ENCODE measurements around the gene E2F6.

Gene E2F6

GRCh38 chr2:11465110-11465484, 864 bp downstream of the E2F6 start:
- Histone ChIP-seq H3K4me1 (ENCODE audit: control insufficient read depth in 5 of 5, insufficient read depth in 5 of 5, low read length in 5 of 5) (peaks cover 3 to 49% (median 41%) of the 10 kb centered on the region in 5 donors), H3K36me3 (ENCODE audit: control insufficient read depth in 5 of 5, insufficient read depth in 5 of 5, low read length in 5 of 5) (peaks cover 2 to 11% (median 5%) of the 10 kb centered on the region in 5 donors), H3K9me3 (ENCODE audit: control insufficient read depth in 5 of 5, low read length in 5 of 5) (no peaks in the 10 kb centered on the region), H3K27ac (ENCODE audit: low read depth, low read length) (peak overlapping the region; percentile 80), H3K4me3 (ENCODE audit: low read depth in 1 of 5, low read length in 5 of 5) (peak overlapping the region; percentile 57 to 81 (median 78)), H3K9ac (ENCODE audit: low read length in 5 of 5) (peak overlapping the region in 4 of 5 donors; percentile 54 to 87 (median 78)), H3K27me3 (ENCODE audit: control insufficient read depth in 5 of 5, insufficient read depth in 4 of 5, low read length in 5 of 5) (peaks cover 0 to 3% (median 0%) of the 10 kb centered on the region in 5 donors)

- peaks cover 5 to 18% (median 12%) of the 10 kb centered on the region in 5 donors for H3K36me3 ChIP-seq (ENCODE audit: control insufficient read depth in 5 of 5, insufficient read depth in 5 of 5, low read length in 5 of 5)
- H3K4me3 ChIP-seq (ENCODE audit: low read depth in 1 of 5, low read length in 5 of 5): no peak overlapping the region
- H3K27me3 ChIP-seq (ENCODE audit: control insufficient read depth in 5 of 5, insufficient read depth in 4 of 5, low read length in 5 of 5): no peaks in the 10 kb centered on the region
- H3K27ac ChIP-seq (ENCODE audit: low read depth, low read length): no peak overlapping the region
- H3K9ac ChIP-seq (ENCODE audit: low read length in 5 of 5): no peak overlapping the region
- no peaks in the 10 kb centered on the region for H3K9me3 ChIP-seq (ENCODE audit: control insufficient read depth in 5 of 5, low read length in 5 of 5)
- peaks cover 3 to 41% (median 35%) of the 10 kb centered on the region in 5 donors for H3K4me1 ChIP-seq (ENCODE audit: control insufficient read depth in 5 of 5, insufficient read depth in 5 of 5, low read length in 5 of 5)
Measured at GRCh38 chr2:11459816-11460215, 6.1 kb downstream of the E2F6 start.

DNA sequence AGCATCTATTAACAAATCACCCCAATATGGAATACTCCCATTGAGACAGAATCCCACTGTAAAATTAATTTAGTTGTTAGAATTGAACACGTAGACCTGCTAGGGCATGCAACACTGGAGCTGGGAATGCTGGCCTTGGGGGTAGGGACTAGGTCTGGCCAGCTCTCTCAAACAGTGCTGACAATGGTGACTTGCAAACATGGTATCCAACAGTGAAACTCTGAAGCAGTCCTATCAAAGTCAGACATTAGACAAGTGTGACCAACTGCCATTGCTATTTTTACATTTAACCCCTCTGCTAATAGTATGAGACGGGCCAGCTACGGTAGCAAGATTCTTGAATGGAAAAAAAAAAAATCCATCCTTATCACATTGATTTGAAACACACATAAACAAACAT, 7.2 kb downstream of the E2F6 start:
- Histone ChIP-seq H3K36me3 (ENCODE audit: control insufficient read depth in 5 of 5, insufficient read depth in 5 of 5, low read length in 5 of 5) (peaks cover 5 to 16% (median 12%) of the 10 kb centered on the region in 5 donors), H3K9ac (ENCODE audit: low read length in 5 of 5) (no peak overlapping the region), H3K4me3 (ENCODE audit: low read depth in 1 of 5, low read length in 5 of 5) (no peak overlapping the region), H3K27ac (ENCODE audit: low read depth, low read length) (no peak overlapping the region), H3K4me1 (ENCODE audit: control insufficient read depth in 5 of 5, insufficient read depth in 5 of 5, low read length in 5 of 5) (peaks cover 3 to 32% (median 26%) of the 10 kb centered on the region in 5 donors), H3K9me3 (ENCODE audit: control insufficient read depth in 5 of 5, low read length in 5 of 5) (no peaks in the 10 kb centered on the region), H3K27me3 (ENCODE audit: control insufficient read depth in 5 of 5, insufficient read depth in 4 of 5, low read length in 5 of 5) (no peaks in the 10 kb centered on the region)

- Histone ChIP-seq H3K4me1 (ENCODE audit: control insufficient read depth in 5 of 5, insufficient read depth in 5 of 5, low read length in 5 of 5) (peaks cover 3 to 24% (median 21%) of the 10 kb centered on the region in 5 donors), H3K27ac (ENCODE audit: low read depth, low read length) (no peak overlapping the region), H3K9ac (ENCODE audit: low read length in 5 of 5) (no peak overlapping the region), H3K27me3 (ENCODE audit: control insufficient read depth in 5 of 5, insufficient read depth in 4 of 5, low read length in 5 of 5) (no peaks in the 10 kb centered on the region), H3K36me3 (ENCODE audit: control insufficient read depth in 5 of 5, insufficient read depth in 5 of 5, low read length in 5 of 5) (peaks cover 8 to 16% (median 12%) of the 10 kb centered on the region in 5 donors), H3K9me3 (ENCODE audit: control insufficient read depth in 5 of 5, low read length in 5 of 5) (no peaks in the 10 kb centered on the region), H3K4me3 (ENCODE audit: low read depth in 1 of 5, low read length in 5 of 5) (no peak overlapping the region)
Measured at GRCh38 chr2:11457935-11458334, 8.0 kb downstream of the E2F6 start.

- Histone ChIP-seq H3K27me3 (ENCODE audit: control insufficient read depth in 5 of 5, insufficient read depth in 4 of 5, low read length in 5 of 5) (no peaks in the 10 kb centered on the region), H3K4me3 (ENCODE audit: low read depth in 1 of 5, low read length in 5 of 5) (no peak overlapping the region), H3K36me3 (ENCODE audit: control insufficient read depth in 5 of 5, insufficient read depth in 5 of 5, low read length in 5 of 5) (peaks cover 17 to 25% (median 22%) of the 10 kb centered on the region in 5 donors), H3K27ac (ENCODE audit: low read depth, low read length) (no peak overlapping the region), H3K4me1 (ENCODE audit: control insufficient read depth in 5 of 5, insufficient read depth in 5 of 5, low read length in 5 of 5) (peaks cover 3 to 18% (median 14%) of the 10 kb centered on the region in 5 donors), H3K9ac (ENCODE audit: low read length in 5 of 5) (peak overlapping the region in 1 of 5 donors; percentile 28), H3K9me3 (ENCODE audit: control insufficient read depth in 5 of 5, low read length in 5 of 5) (no peaks in the 10 kb centered on the region)
Measured at GRCh38 chr2:11456251-11456650, 9.7 kb downstream of the E2F6 start.

DNA sequence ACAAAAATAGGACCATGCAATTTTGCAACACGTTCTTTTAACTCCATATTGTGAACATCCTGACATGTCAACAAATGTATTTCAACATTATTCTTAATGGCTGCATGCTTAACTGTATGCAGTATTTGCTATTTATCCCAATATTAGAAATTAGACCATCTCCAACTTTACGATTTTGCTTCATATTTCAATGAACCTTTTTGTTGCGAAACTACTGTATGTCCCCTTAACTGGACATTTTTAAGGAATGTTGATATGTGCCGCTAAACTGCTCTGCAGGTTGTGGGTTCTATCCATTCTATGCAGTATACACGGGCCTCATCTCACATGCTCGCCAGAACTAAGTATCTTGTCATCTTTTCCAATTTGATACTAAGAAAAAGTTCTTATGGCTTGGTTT, 11.1 kb downstream of the E2F6 start:
- no peaks in the 10 kb centered on the region for H3K27me3 ChIP-seq (ENCODE audit: control insufficient read depth in 5 of 5, insufficient read depth in 4 of 5, low read length in 5 of 5)
- H3K36me3 ChIP-seq (ENCODE audit: control insufficient read depth in 5 of 5, insufficient read depth in 5 of 5, low read length in 5 of 5): peaks cover 17 to 36% (median 30%) of the 10 kb centered on the region in 5 donors
- no peak overlapping the region for H3K4me3 ChIP-seq (ENCODE audit: low read depth in 1 of 5, low read length in 5 of 5)
- H3K9ac ChIP-seq (ENCODE audit: low read length in 5 of 5): no peak overlapping the region
- no peak overlapping the region for H3K27ac ChIP-seq (ENCODE audit: low read depth, low read length)
- peaks cover 2 to 12% (median 6%) of the 10 kb centered on the region in 5 donors for H3K4me1 ChIP-seq (ENCODE audit: control insufficient read depth in 5 of 5, insufficient read depth in 5 of 5, low read length in 5 of 5)
- no peaks in the 10 kb centered on the region for H3K9me3 ChIP-seq (ENCODE audit: control insufficient read depth in 5 of 5, low read length in 5 of 5)

DNA sequence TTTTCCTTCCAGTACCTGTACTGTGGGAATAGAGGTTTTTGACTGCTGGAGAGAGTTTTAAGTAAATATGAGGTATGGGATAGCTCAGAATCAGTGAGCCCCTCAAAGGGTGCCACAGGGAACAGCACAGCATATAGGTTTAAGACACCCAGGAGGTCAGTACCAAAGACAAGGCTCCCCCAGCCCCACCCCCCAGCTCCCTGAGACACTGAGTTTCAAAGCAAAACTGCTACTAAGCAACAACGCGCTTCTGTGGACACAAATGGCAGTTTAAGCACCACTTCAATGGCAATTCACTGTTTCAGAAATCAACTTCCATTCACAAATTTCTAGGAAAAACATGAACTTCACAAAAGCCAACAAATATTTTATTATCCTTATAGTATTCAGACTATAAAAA, 15.2 kb downstream of the E2F6 start:
- Histone ChIP-seq H3K36me3 (ENCODE audit: control insufficient read depth in 5 of 5, insufficient read depth in 5 of 5, low read length in 5 of 5) (peaks cover 17 to 65% (median 58%) of the 10 kb centered on the region in 5 donors), H3K9ac (ENCODE audit: low read length in 5 of 5) (no peak overlapping the region), H3K27ac (ENCODE audit: low read depth, low read length) (no peak overlapping the region), H3K4me3 (ENCODE audit: low read depth in 1 of 5, low read length in 5 of 5) (no peak overlapping the region), H3K9me3 (ENCODE audit: control insufficient read depth in 5 of 5, low read length in 5 of 5) (no peaks in the 10 kb centered on the region), H3K4me1 (ENCODE audit: control insufficient read depth in 5 of 5, insufficient read depth in 5 of 5, low read length in 5 of 5) (peaks cover 0 to 17% (median 1%) of the 10 kb centered on the region in 5 donors), H3K27me3 (ENCODE audit: control insufficient read depth in 5 of 5, insufficient read depth in 4 of 5, low read length in 5 of 5) (no peaks in the 10 kb centered on the region)

GRCh38 chr2:11446733-11447248, 19.2 kb downstream of the E2F6 start:
- Histone ChIP-seq H3K36me3 (ENCODE audit: control insufficient read depth in 5 of 5, insufficient read depth in 5 of 5, low read length in 5 of 5) (peaks cover 1 to 69% (median 56%) of the 10 kb centered on the region in 5 donors), H3K4me1 (ENCODE audit: control insufficient read depth in 5 of 5, insufficient read depth in 5 of 5, low read length in 5 of 5) (peaks cover 0 to 22% (median 0%) of the 10 kb centered on the region in 5 donors), H3K4me3 (ENCODE audit: low read depth in 1 of 5, low read length in 5 of 5) (no peak overlapping the region), H3K9ac (ENCODE audit: low read length in 5 of 5) (peak overlapping the region in 1 of 5 donors; percentile 35), H3K27me3 (ENCODE audit: control insufficient read depth in 5 of 5, insufficient read depth in 4 of 5, low read length in 5 of 5) (no peaks in the 10 kb centered on the region), H3K9me3 (ENCODE audit: control insufficient read depth in 5 of 5, low read length in 5 of 5) (no peaks in the 10 kb centered on the region), H3K27ac (ENCODE audit: low read depth, low read length) (no peak overlapping the region)

- Histone ChIP-seq H3K9me3 (ENCODE audit: control insufficient read depth in 5 of 5, low read length in 5 of 5) (no peaks in the 10 kb centered on the region), H3K4me3 (ENCODE audit: low read depth in 1 of 5, low read length in 5 of 5) (no peak overlapping the region), H3K9ac (ENCODE audit: low read length in 5 of 5) (no peak overlapping the region), H3K36me3 (ENCODE audit: control insufficient read depth in 5 of 5, insufficient read depth in 5 of 5, low read length in 5 of 5) (peaks cover 0 to 60% (median 47%) of the 10 kb centered on the region in 5 donors), H3K27ac (ENCODE audit: low read depth, low read length) (no peak overlapping the region), H3K27me3 (ENCODE audit: control insufficient read depth in 5 of 5, insufficient read depth in 4 of 5, low read length in 5 of 5) (no peaks in the 10 kb centered on the region), H3K4me1 (ENCODE audit: control insufficient read depth in 5 of 5, insufficient read depth in 5 of 5, low read length in 5 of 5) (peaks cover 0 to 18% (median 0%) of the 10 kb centered on the region in 5 donors)
Measured at GRCh38 chr2:11444737-11445136, 21.2 kb downstream of the E2F6 start.

- H3K27me3 ChIP-seq (ENCODE audit: control insufficient read depth in 5 of 5, insufficient read depth in 4 of 5, low read length in 5 of 5): no peaks in the 10 kb centered on the region
- H3K9me3 ChIP-seq (ENCODE audit: control insufficient read depth in 5 of 5, low read length in 5 of 5): peaks cover 0 to 5% (median 0%) of the 10 kb centered on the region in 5 donors
- H3K4me1 ChIP-seq (ENCODE audit: control insufficient read depth in 5 of 5, insufficient read depth in 5 of 5, low read length in 5 of 5): peaks cover 0 to 6% (median 0%) of the 10 kb centered on the region in 5 donors
- H3K4me3 ChIP-seq (ENCODE audit: low read depth in 1 of 5, low read length in 5 of 5): no peak overlapping the region
- peaks cover 0 to 16% (median 8%) of the 10 kb centered on the region in 5 donors for H3K36me3 ChIP-seq (ENCODE audit: control insufficient read depth in 5 of 5, insufficient read depth in 5 of 5, low read length in 5 of 5)
- H3K27ac ChIP-seq (ENCODE audit: low read depth, low read length): no peak overlapping the region
- H3K9ac ChIP-seq (ENCODE audit: low read length in 5 of 5): no peak overlapping the region
Measured at GRCh38 chr2:11438555-11439080, 27.3 kb downstream of the E2F6 start.

Data from subcutaneous abdominal adipose tissue (tissue), 5 donors.